Thoracic aorta (tissue), 2 donors: ENCODE measurements around the gene OR6Q1. TPM values are rescaled to one million over a fixed set of nuclear protein-coding genes. Genes with fewer than 3 reads are reported as not detected.
"Not testable (repeated sequence)": the region's sequence is repeated elsewhere in the genome, so short reads cannot be mapped to it uniquely, and the experiment has no call there.

Experiments used
- ATAC-seq: fragments of 150-250 bp; one replicate; pipeline ENCODE4 v1.8.0; 2017; ENCODE audit warnings: low read depth; ENCODE audit not compliant: insufficient number of reproducible peaks, low FRiP score
- DNase-seq: peaks from one replicate; pipeline ENCODE4 v3.0.0-alpha.2; 2020; ENCODE audit warnings: low spot score
- H3K27ac ChIP-seq, 2 donors: fragments of 200-600 bp; sonication (generic); 1 replicate in 1 of 2; 2 replicates in 1 of 2; pipeline ENCODE4 v1.5.1; 2016; ENCODE audit warnings: mild to moderate bottlenecking in 2 of 2, moderate library complexity in 2 of 2
- H3K27me3 ChIP-seq: fragments of 200-600 bp; sonication (generic); replicated peaks from 2 replicates; pipeline ENCODE4 v1.6.0; 2016; ENCODE audit warnings: mild to moderate bottlenecking; ENCODE audit not compliant: insufficient read depth
- H3K36me3 ChIP-seq: fragments of 200-600 bp; sonication (generic); one replicate; pipeline ENCODE4 v1.5.1; 2016
- H3K4me1 ChIP-seq, 2 donors: fragments of 200-600 bp; sonication (generic); 1 replicate in 1 of 2; 2 replicates in 1 of 2; pipeline versions ENCODE4 v1.5.1 to v1.6.0; 2016; ENCODE audit warnings: low read depth in 2 of 2, mild to moderate bottlenecking in 1 of 2; ENCODE audit not compliant: control insufficient read depth in 1 of 2
- H3K4me3 ChIP-seq: fragments of 200-600 bp; sonication (generic); 2 replicates; pipeline ENCODE4 v1.5.1; 2016; ENCODE audit warnings: mild to moderate bottlenecking
- H3K9me3 ChIP-seq: fragments of 200-600 bp; sonication (generic); 2 replicates; pipeline ENCODE4 v1.5.1; 2016
- CTCF ChIP-seq: fragments of 200-600 bp; sonication (generic); IDR thresholded peaks from one replicate; pipeline ENCODE4 v1.5.1; 2019; ENCODE audit warnings: antibody characterized with exemption
- total RNA-seq, 2 donors: library from RNA; depleted of rRNA; stranded (reverse); fragments of >200 nt; gene quantifications; one replicate each; pipeline versions ENCODE4 v1.1.0 to v1.2.3, GENCODE V29; 2016

The OR6Q1 gene
- not detected for total RNA-seq

GRCh38 chr11:58030653-58031052 lies at the start of gene OR6Q1:
TSS of gene OR6Q1 (plus strand) at chr11:58030953. CDS start at chr11:58030953, 0 bp downstream.
- H3K27me3 ChIP-seq, result no peaks in the 10 kb centered on the region
- peaks cover 11 to 18% of the 10 kb centered on the region in 2 donors for H3K4me1 ChIP-seq
- H3K36me3 ChIP-seq, result no peaks in the 10 kb centered on the region
- no peak within 1 kb of the TSS for H3K4me3 ChIP-seq
- no peaks in the 10 kb centered on the region for H3K9me3 ChIP-seq
- H3K27ac ChIP-seq, result peak within 1 kb of the TSS in 1 of 2 donors; percentile 59
- no peak for ATAC-seq
- TF ChIP-seq CTCF, result no peak
- no peak for DNase-seq

GRCh38 chr11:57981536-57981935 lies 49.2 kb upstream of the OR6Q1 start:
- DNase-seq (no peak), ATAC-seq (no peak)
- TF ChIP-seq CTCF, result no peak
- H3K4me3 ChIP-seq, result no peak overlapping the region
- H3K27me3 ChIP-seq, result no peaks in the 10 kb centered on the region
- no peak overlapping the region for H3K27ac ChIP-seq
- no peaks in the 10 kb centered on the region for H3K9me3 ChIP-seq
- H3K4me1 ChIP-seq, result peaks cover 15 to 21% of the 10 kb centered on the region in 2 donors
- H3K36me3 ChIP-seq, result no peaks in the 10 kb centered on the region

- Histone ChIP-seq H3K4me1 (peaks cover 15 to 19% of the 10 kb centered on the region in 2 donors), H3K27me3 (no peaks in the 10 kb centered on the region), H3K9me3 (no peaks in the 10 kb centered on the region), H3K4me3 (no peak overlapping the region), H3K36me3 (no peaks in the 10 kb centered on the region), H3K27ac (no peak overlapping the region)
- TF ChIP-seq CTCF, result no peak
- no peak for DNase-seq
- ATAC-seq, result no peak
These were observed 48.0 kb upstream of the OR6Q1 start for GRCh38 chr11:57982776-57983175.

- no peak for DNase-seq
- H3K4me1 ChIP-seq, result peaks cover 15% of the 10 kb centered on the region in 2 donors
- H3K4me3 ChIP-seq, result no peak overlapping the region
- no peaks in the 10 kb centered on the region for H3K27me3 ChIP-seq
- TF ChIP-seq CTCF, result no peak
- no peak for ATAC-seq
- H3K27ac ChIP-seq, result no peak overlapping the region
- H3K36me3 ChIP-seq, result no peaks in the 10 kb centered on the region
- no peaks in the 10 kb centered on the region for H3K9me3 ChIP-seq
These were observed 47.6 kb upstream of the OR6Q1 start for GRCh38 chr11:57983191-57983590.

- not testable (repeated sequence) for H3K4me3 ChIP-seq, DNase-seq, H3K36me3 ChIP-seq, H3K27me3 ChIP-seq, H3K9me3 ChIP-seq, ATAC-seq, H3K27ac ChIP-seq, H3K4me1 ChIP-seq
These were observed 31.2 kb upstream of the OR6Q1 start for GRCh38 chr11:57999523-57999922.

- H3K36me3 ChIP-seq, H3K4me1 ChIP-seq, DNase-seq, ATAC-seq, H3K4me3 ChIP-seq, H3K27me3 ChIP-seq, H3K9me3 ChIP-seq, H3K27ac ChIP-seq: not testable (repeated sequence)
These were observed 30.7 kb upstream of the OR6Q1 start for GRCh38 chr11:58000021-58000420.
